Measurements from ENCODE around the gene SSC5D. TPM values are rescaled to one million over a fixed set of nuclear protein-coding genes. Genes with fewer than 3 reads are reported as not detected.

SSC5D gene
- total RNA-seq, 1 experiment from 2014 or later = 3.2 TPM

GRCh38 chr19:55500368-55500952, 12.2 kb downstream of the SSC5D start:
- H4K8ac ChIP-seq (replicated peaks; ENCODE audit: insufficient read length, low read depth, low read length) = no peak overlapping the region
- no CpG with 5 or more reads among the region's 26 CpGs for WGBS (ENCODE audit: extremely low coverage, insufficient read length, low lambda C conversion rate)

More at GRCh38 chr19:55500368-55500952, 12.2 kb downstream of the SSC5D start:
- H4K91ac ChIP-seq (ENCODE audit: insufficient read length, low read depth, low read length) = no peak overlapping the region
- no peak overlapping the region for H2AFZ ChIP-seq (ENCODE audit: low read length)
- H2AK5ac ChIP-seq (ENCODE audit: insufficient read length, low read length) = no peak overlapping the region
- H3K27me3 ChIP-seq (ENCODE audit: insufficient read depth, low read length) = peaks cover 5% of the 10 kb centered on the region
- Mint-ChIP-seq H3K4me1 (peaks cover 13 to 14% of the 10 kb centered on the region in 2 experiments), H3K27me3 (ENCODE audit: low read depth) (peaks cover 67% of the 10 kb centered on the region), H3K36me3 (ENCODE audit: insufficient read depth in 1 of 3, low read depth in 3 of 3) (peaks cover 3 to 8% (median 7%) of the 10 kb centered on the region in 3 experiments), H3K27ac (no peak overlapping the region), H3K9me3 (peaks cover 11 to 19% of the 10 kb centered on the region in 2 experiments), H3K4me3 (no peak overlapping the region)
- H2BK120ac ChIP-seq (ENCODE audit: low read depth, low read length, poor library complexity, severe bottlenecking) = no peak overlapping the region
- no peak overlapping the region for H2BK20ac ChIP-seq (ENCODE audit: low read depth, low read length, poor library complexity, severe bottlenecking)
- no peak overlapping the region for H3K27ac ChIP-seq (ENCODE audit: insufficient read length, low read depth, low read length)
- H3K56ac ChIP-seq (ENCODE audit: insufficient read length, low read depth, low read length) = no peak overlapping the region
- no peak overlapping the region for H3K4ac ChIP-seq (ENCODE audit: low read depth, low read length)
- H3K79me2 ChIP-seq (ENCODE audit: insufficient read depth, low read length) = no peaks in the 10 kb centered on the region
- TF ChIP-seq CTCF (conservative IDR thresholded peaks at IDR 0.05) = no peak
- no peak overlapping the region for H2BK15ac ChIP-seq (ENCODE audit: low read depth, low read length)
- H3K18ac ChIP-seq (ENCODE audit: insufficient read length, low read depth, low read length) = no peak overlapping the region
- DNase-seq = no peak
- H3K23ac ChIP-seq (ENCODE audit: insufficient read length, low read depth, low read length) = no peak overlapping the region
- no peaks in the 10 kb centered on the region for H3K4me1 ChIP-seq (ENCODE audit: insufficient read depth, low read length)
- no peak overlapping the region for H3K9ac ChIP-seq (ENCODE audit: extremely low read depth, insufficient read length, low read length)
- no peak overlapping the region for H2BK12ac ChIP-seq (ENCODE audit: insufficient read length, low read depth, low read length)
- H3K4me2 ChIP-seq (ENCODE audit: insufficient read depth, insufficient read length, low read length) = no peak overlapping the region
- no peak overlapping the region for H3T11ph ChIP-seq (ENCODE audit: low read length)
- H3K23me2 ChIP-seq (ENCODE audit: insufficient read length, low read depth, low read length, poor library complexity, severe bottlenecking) = no peaks in the 10 kb centered on the region
- no peak overlapping the region for H3K14ac ChIP-seq (ENCODE audit: insufficient read depth, low read length)
- H4K5ac ChIP-seq (ENCODE audit: insufficient read length, low read depth, low read length) = no peak overlapping the region
- H2BK5ac ChIP-seq (ENCODE audit: insufficient read length, low read length) = no peak overlapping the region
- H4K20me1 ChIP-seq (ENCODE audit: control insufficient read depth, insufficient read depth, insufficient read length) = no peaks in the 10 kb centered on the region
- H3K9me3 ChIP-seq (ENCODE audit: control insufficient read depth, low read depth, low read length) = no peaks in the 10 kb centered on the region
- no peaks in the 10 kb centered on the region for H3K79me1 ChIP-seq (ENCODE audit: insufficient read depth, low read depth, low read length, poor library complexity, severe bottlenecking)

Measured in H9 (cell line).